HCT116 (cell line): ENCODE results near the gene KRCC1. TPM values are rescaled to one million over a fixed set of nuclear protein-coding genes. Genes with fewer than 3 reads are reported as not detected.

Experiments
- ATAC-seq: fragments of 200-7000 bp; cut with Tn5 transposase; 2 replicates; pipeline ENCODE4 v1.9.1; 2020; ENCODE audit warnings: mild to moderate bottlenecking, moderate library complexity
- BruUV-seq: library from RNA; stranded (reverse); fragments of 400-500 nt; replicated peaks from 2 replicates; lab custom pipeline; 2021; lab: Mats Ljungman, UMichigan
- CTCF ChIA-PET: fragments of 300-600 bp; sonication (Branson Sonifier 250); formaldehyde crosslinking; loops from one replicate; lab custom pipeline; 2021; ENCODE audit warnings: antibody characterized with exemption; lab: Charles Lee
- POLR2A ChIA-PET: fragments of 300-600, 350-600 bp; sonication (Branson Sonifier 250); formaldehyde crosslinking; loops from one replicate; lab custom pipeline; 2021; ENCODE audit warnings: antibody characterized with exemption; lab: Charles Lee
- RAD21 ChIA-PET, 2 experiments: fragments of 300-600 bp; sonication (Branson Sonifier 250); formaldehyde crosslinking; loops; one replicate each; lab custom pipeline; 2023; ENCODE audit warnings: low total read pairs in 2 of 2; ENCODE audit not compliant: uncharacterized antibody in 2 of 2, unreplicated experiment in 2 of 2, low non-redundant PET in 1 of 2; lab: Charles Lee
- DNase-seq: peaks from one replicate; pipeline ENCODE4 v3.0.0-alpha.2; 2010; ENCODE audit warnings: low read depth, low spot score
- H2AFZ ChIP-seq: fragments of 200-600 bp; shearing (Covaris generic), sonication (generic); 2 replicates; pipeline ENCODE4 v1.6.1; 2017; ENCODE audit warnings: low read depth, mixed run types, mixed read lengths, antibody characterized with exemption, low read length; ENCODE audit not compliant: poor library complexity, severe bottlenecking
- H3K27ac ChIP-seq: 2 replicates; pipeline ENCODE4 v1.5.1; 2012; ENCODE audit warnings: low read depth, low read length
- H3K27me3 ChIP-seq: fragments of 200-600 bp; sonication (generic); 2 replicates; pipeline ENCODE4 v1.6.1; 2016; ENCODE audit warnings: mixed run types, low read length, mixed read lengths; ENCODE audit not compliant: insufficient read depth
- H3K36me3 ChIP-seq, 2 experiments: fragments of 200-500 bp in 1 of 2; fragments of 200-600 bp in 1 of 2; sonication (Bioruptor generic) in 1 of 2; sonication (generic) in 1 of 2; 2 replicates each; pipeline versions ENCODE4 v1.5.1 to v1.6.1; 2014 to 2016; ENCODE audit warnings: low read length in 2 of 2, inconsistent platforms in 1 of 2, mixed read lengths in 1 of 2, mixed run types in 1 of 2; ENCODE audit not compliant: insufficient read depth in 2 of 2, control insufficient read depth in 1 of 2
- H3K4me1 ChIP-seq, 2 experiments: fragments of 200-600 bp in 1 of 2; sonication (generic) in 1 of 2; 2 replicates each; pipeline versions ENCODE4 v1.5.1 to v1.6.1; 2012 to 2017; ENCODE audit warnings: low read length in 2 of 2, inconsistent platforms in 1 of 2, mild to moderate bottlenecking in 1 of 2, mixed read lengths in 1 of 2, mixed run types in 1 of 2, moderate library complexity in 1 of 2; ENCODE audit not compliant: insufficient read depth in 2 of 2, control insufficient read depth in 1 of 2
- H3K4me2 ChIP-seq: fragments of 200-600 bp; sonication (generic); 2 replicates; pipeline ENCODE4 v1.6.1; 2017; ENCODE audit warnings: mixed run types, low read length, mixed read lengths
- H3K4me3 ChIP-seq, 2 experiments: fragments of 200-600 bp in 1 of 2; sonication (generic) in 1 of 2; replicated peaks in 1 of 2; 2 replicates each; pipeline ENCODE4 v1.5.1; 2011 to 2016; ENCODE audit warnings: low read length in 2 of 2, control low read depth in 1 of 2, low read depth in 1 of 2, mild to moderate bottlenecking in 1 of 2, mixed read lengths in 1 of 2, mixed run types in 1 of 2
- H3K79me2 ChIP-seq: fragments of 200-600 bp; sonication (generic); 2 replicates; pipeline ENCODE4 v1.6.1; 2017; ENCODE audit warnings: mild to moderate bottlenecking, mixed run types, low read length, moderate library complexity, mixed read lengths; ENCODE audit not compliant: insufficient read depth
- H3K9ac ChIP-seq: fragments of 200-600 bp; sonication (generic); 2 replicates; pipeline ENCODE4 v1.6.1; 2016; ENCODE audit warnings: low read length, mixed read lengths
- H3K9me2 ChIP-seq: fragments of 200-600 bp; sonication (generic), shearing (Covaris generic); 2 replicates; pipeline ENCODE4 v1.6.1; 2017; ENCODE audit warnings: mixed run types, mild to moderate bottlenecking, moderate library complexity; ENCODE audit not compliant: insufficient read depth
- H3K9me3 ChIP-seq, 2 experiments: fragments of 200-500 bp in 1 of 2; fragments of 200-600 bp in 1 of 2; sonication (Bioruptor generic) in 1 of 2; sonication (generic) in 1 of 2; 2 replicates each; pipeline ENCODE4 v1.6.1; 2014 to 2017; ENCODE audit warnings: low read length in 2 of 2, mixed read lengths in 2 of 2, inconsistent platforms in 1 of 2, low read depth in 1 of 2, mild to moderate bottlenecking in 1 of 2, mixed run types in 1 of 2, moderate library complexity in 1 of 2; ENCODE audit not compliant: control insufficient read depth in 1 of 2, insufficient read depth in 1 of 2
- H4K20me1 ChIP-seq: fragments of 200-600 bp; sonication (generic), shearing (Covaris generic); 2 replicates; pipeline ENCODE4 v1.6.1; 2017; ENCODE audit warnings: mixed run types, mild to moderate bottlenecking, moderate library complexity; ENCODE audit not compliant: insufficient read depth
- ATF3 ChIP-seq: IDR thresholded peaks from 2 replicates; pipeline ENCODE4 v1.6.1; 2012
- CBX3 ChIP-seq: IDR thresholded peaks from 2 replicates; pipeline ENCODE4 v1.6.1; 2012; ENCODE audit warnings: low read depth
- CEBPB ChIP-seq: IDR thresholded peaks from 2 replicates; pipeline ENCODE4 v1.6.1; 2012; ENCODE audit warnings: low read depth
- CTCF ChIP-seq, 3 experiments: fragments of 200-600 bp in 1 of 3; sonication (generic) in 1 of 3; IDR thresholded peaks in 2 of 3; conservative IDR thresholded peaks in 1 of 3; 2 replicates each; pipeline ENCODE4 v1.5.1; 2012 to 2017; ENCODE audit warnings: low read depth in 2 of 3, low read length in 2 of 3, antibody characterized with exemption in 1 of 3, borderline replicate concordance in 1 of 3, control low read depth in 1 of 3, mild to moderate bottlenecking in 1 of 3, mixed read lengths in 1 of 3, mixed run types in 1 of 3, moderate library complexity in 1 of 3; ENCODE audit not compliant: insufficient read depth in 1 of 3
- ELF1 ChIP-seq: IDR thresholded peaks from 2 replicates; pipeline ENCODE4 v1.6.1; 2012; ENCODE audit warnings: low read depth, borderline replicate concordance
- FOSL1 ChIP-seq: IDR thresholded peaks from 2 replicates; pipeline ENCODE4 v1.6.1; 2012; ENCODE audit warnings: low read depth
- JUND ChIP-seq: IDR thresholded peaks from 2 replicates; pipeline ENCODE4 v1.6.1; 2012
- POLR2A ChIP-seq: IDR thresholded peaks from 2 replicates; pipeline ENCODE4 v1.7.0; 2011; ENCODE audit warnings: borderline replicate concordance; ENCODE audit not compliant: insufficient read depth, insufficient read length; ENCODE audit errors: extremely low read depth
- POLR2AphosphoS5 ChIP-seq: IDR thresholded peaks from 2 replicates; pipeline ENCODE4 v1.6.1; 2011; ENCODE audit warnings: mild to moderate bottlenecking, low read depth, low read length, moderate library complexity
- RAD21 ChIP-seq: IDR thresholded peaks from 2 replicates; pipeline ENCODE4 v1.6.1; 2012; ENCODE audit warnings: low read depth, mild to moderate bottlenecking
- SP1 ChIP-seq: IDR thresholded peaks from 2 replicates; pipeline ENCODE4 v1.6.1; 2012; ENCODE audit warnings: low read depth
- TCF7L2 ChIP-seq: IDR thresholded peaks from 2 replicates; pipeline ENCODE4 v1.7.0; 2011; ENCODE audit warnings: borderline replicate concordance, inconsistent platforms; ENCODE audit not compliant: insufficient read depth, insufficient read length; ENCODE audit errors: extremely low read depth
- ZFX ChIP-seq: fragments of 450-650 bp; IDR thresholded peaks from 2 replicates; pipeline ENCODE4 v1.6.1; 2017
- ZNF274 ChIP-seq: fragments of 200-500 bp; sonication (Bioruptor generic); IDR thresholded peaks from 2 replicates; pipeline ENCODE4 v1.6.1; 2014; ENCODE audit warnings: mild to moderate bottlenecking, low read depth, low read length, inconsistent platforms
- intact Hi-C: fragments of 100-400 bp; cut with micrococcal nuclease; formaldehyde crosslinking; loops from 2 replicates; pipeline ENCODE4 v1.10.0; 2022
- total RNA-seq: library from RNA; stranded (reverse); gene quantifications from one replicate; pipeline ENCODE4 v1.2.1, GENCODE V29; 2021; ENCODE audit not compliant: unreplicated experiment

The KRCC1 gene
- total RNA-seq, 1 experiment from 2014 or later, result 5.8 TPM

- no peak for TF ChIP-seq ZNF274
- TF ChIP-seq ATF3, result no peak
- no peak for TF ChIP-seq POLR2AphosphoS5
- no peak for TF ChIP-seq ELF1
- TF ChIP-seq CBX3, result no peak
- TF ChIP-seq CTCF (IDR thresholded peaks at IDR 0.05 in 2 of 3, conservative IDR thresholded peaks at IDR 0.05 in 1 of 3; ENCODE audit: borderline replicate concordance in 1 of 3, insufficient read depth in 1 of 3, low read depth in 2 of 3, low read length in 2 of 3), result no peak
- TF ChIP-seq SP1, result no peak
- TF ChIP-seq JUND, result no peak
- TF ChIP-seq ZFX, result no peak
- TF ChIP-seq CEBPB, result no peak
- no peak for TF ChIP-seq RAD21
- no peak for TF ChIP-seq POLR2A
- no peak for TF ChIP-seq TCF7L2
- no peak for TF ChIP-seq FOSL1
These were observed 29.5 kb upstream of the KRCC1 start for GRCh38 chr2:88085099-88085498.

More at GRCh38 chr2:88085099-88085498, 29.5 kb upstream of the KRCC1 start:
- POLR2A ChIA-PET, result no interaction called here
- CTCF ChIA-PET, result interaction anchor here (4.5 kb wide), 1 partner anchor 25 kb away, joined by 12 read pairs; no protein-coding TSS in a partner anchor
- no peaks in the 10 kb centered on the region for H3K9me3 ChIP-seq
- no peaks in the 10 kb centered on the region for H3K36me3 ChIP-seq
- no peak overlapping the region for H3K4me3 ChIP-seq
- no peak overlapping the region for H2AFZ ChIP-seq
- no peaks in the 10 kb centered on the region for H3K9me2 ChIP-seq
- no peaks in the 10 kb centered on the region for H3K27me3 ChIP-seq
- H3K27ac ChIP-seq, result no peak overlapping the region
- BruUV-seq, result no TSS peak
- H3K4me2 ChIP-seq, result no peak overlapping the region
- H3K4me1 ChIP-seq, result peaks cover 0 to 5% of the 10 kb centered on the region in 2 experiments; a peak in 1 of 4 replicates
- H4K20me1 ChIP-seq, result no peaks in the 10 kb centered on the region
- H3K79me2 ChIP-seq, result no peaks in the 10 kb centered on the region
- DNase-seq (no peak), ATAC-seq (peak; percentile 53)
- H3K9ac ChIP-seq, result no peak overlapping the region
- RAD21 ChIA-PET, result no interaction called here
- intact Hi-C loops, result no loop called here
